Heart left ventricle (tissue), 16 donors: ENCODE measurements around the gene ACACA. TPM values are rescaled to one million over a fixed set of nuclear protein-coding genes. Genes with fewer than 3 reads are reported as not detected.

Source experiments
- ATAC-seq, 4 donors: fragments of 200-7000 bp; cut with Tn5 transposase; one replicate each; pipeline ENCODE4 v1.9.1; 2020 to 2022; ENCODE audit warnings: moderate library complexity in 4 of 4, mild to moderate bottlenecking in 3 of 4, moderate number of reproducible peaks in 1 of 4
- DNase-seq, 5 donors: peaks; one replicate each; pipeline ENCODE4 v3.0.0-alpha.2; 2020
- H3K27ac ChIP-seq, 12 donors: fragments of 200-600 bp; sonication (generic) in 4 of 12; one replicate each; pipeline versions ENCODE4 v1.5.0 to v1.8.0; 2016 to 2022; ENCODE audit warnings: mild to moderate bottlenecking in 2 of 12
- H3K27me3 ChIP-seq, 9 donors: fragments of 200-600 bp; sonication (generic) in 2 of 9; one replicate each; pipeline versions ENCODE4 v1.5.1 to v1.8.0; 2016 to 2022; ENCODE audit warnings: mild to moderate bottlenecking in 3 of 9
- H3K36me3 ChIP-seq, 9 donors: fragments of 200-600 bp; sonication (generic) in 2 of 9; one replicate each; pipeline versions ENCODE4 v1.5.0 to v1.8.0; 2018 to 2022; ENCODE audit warnings: mild to moderate bottlenecking in 2 of 9
- H3K4me1 ChIP-seq, 12 donors: fragments of 200-600 bp; sonication (generic) in 4 of 12; one replicate each; pipeline versions ENCODE4 v1.5.0 to v1.8.0; 2016 to 2022; ENCODE audit warnings: mild to moderate bottlenecking in 3 of 12
- H3K4me3 ChIP-seq, 12 donors: fragments of 200-600 bp; sonication (generic) in 4 of 12; one replicate each; pipeline versions ENCODE4 v1.5.0 to v1.8.0; 2017 to 2022; ENCODE audit warnings: mild to moderate bottlenecking in 9 of 12, moderate library complexity in 4 of 12
- H3K9me3 ChIP-seq, 12 donors: fragments of 200-600 bp; sonication (generic) in 4 of 12; one replicate each; pipeline versions ENCODE4 v1.5.0 to v1.8.0; 2016 to 2022; ENCODE audit warnings: mild to moderate bottlenecking in 1 of 12
- POLR2A ChIP-seq, 2 donors: fragments of 450-650 bp; IDR thresholded peaks; one replicate each; pipeline ENCODE4 v1.6.1; 2017; ENCODE audit warnings: antibody characterized with exemption in 2 of 2, mild to moderate bottlenecking in 2 of 2, moderate library complexity in 2 of 2
- WGBS, 4 donors: extraction: QIAGEN DNeasy Blood & Tissue Kit in 2 of 4; methylation state at CpG; one replicate each; pipeline versions ENCODE4 v1.1.5 to v1.1.7; 2013 to 2018; 5-methylcytosine and 5-hydroxymethylcytosine counted together
- intact Hi-C, 10 donors: fragments of 100-400 bp; cut with DNase I; formaldehyde crosslinking; loops; one replicate each; pipeline versions ENCODE4 v1.11.1 to v1.14.2; 2022
- polyA plus RNA-seq, 2 donors: library from polyadenylated mRNA; stranded (reverse); fragments of 200-250 nt; gene quantifications; one replicate each; pipeline ENCODE4 v1.2.3, GENCODE V29; 2013
- total RNA-seq, 9 donors: library from RNA; depleted of rRNA in 2 of 9; stranded (reverse); fragments of >200 nt in 2 of 9; fragmentation: NEBNext Ultra II Directional in 3 of 9; extraction: Animal tissue kit (Norgen Biotek cat#: 25700) in 3 of 9; gene quantifications; one replicate each; pipeline versions ENCODE4 v1.1.0 to v1.2.4, GENCODE V29; 2016 to 2023
- TF ChIP-seq, protein P1 (sequence below), 12 donors: fragments of 200-600 bp; sonication (generic) in 4 of 12; IDR thresholded peaks; one replicate each; pipeline versions ENCODE4 v1.5.0 to v1.8.0; 2018 to 2022; ENCODE audit warnings: antibody characterized with exemption in 12 of 12, mild to moderate bottlenecking in 5 of 12
- donor health status: ischemic (EF 13 %, LVEDD 7.1; RV severe dilation, severe dysfunction).
- donor health status: healthy with polysubstance abuse.
- donor health status: DM: no; HTN: yes; CAD: no.
- donor health status: DM: no; HTN: no; CAD: no.
- donor health status: ischemic (EF 25% LVEDD 6.9; RV normal size, moderate dysfunction).
- donor health status: ischemic (EF 25% LVEDD 5.7; RV mildly dilated, moderate dysfunction).
- donor health status: healthy.
- donor health status: DM: yes; HTN: yes; CAD: no.
- donor health status: ischemic (EF 35%, LVEDD 5.7; RV mildly dilated, moderate dysfunction).
- donor health status: nonischemic (EF 11% LVEDD 7.7; RV severe dilation, severe dysfunction).
- donor health status: DM: yes; HTN: yes; CAD: no.
- donor health status: PGD.
- donor health status: ischemic (EF 29% LVEDD 5.4; RV normal size, mild dysfunction).
- donor health status: nonischemic (EF 23%, LVEDD 6.1; RV moderate dilation, normal function).

The ACACA gene
- total and polyA plus RNA-seq, 11 donors: 6.2 to 33.0 (median 15.8) TPM

DNA sequence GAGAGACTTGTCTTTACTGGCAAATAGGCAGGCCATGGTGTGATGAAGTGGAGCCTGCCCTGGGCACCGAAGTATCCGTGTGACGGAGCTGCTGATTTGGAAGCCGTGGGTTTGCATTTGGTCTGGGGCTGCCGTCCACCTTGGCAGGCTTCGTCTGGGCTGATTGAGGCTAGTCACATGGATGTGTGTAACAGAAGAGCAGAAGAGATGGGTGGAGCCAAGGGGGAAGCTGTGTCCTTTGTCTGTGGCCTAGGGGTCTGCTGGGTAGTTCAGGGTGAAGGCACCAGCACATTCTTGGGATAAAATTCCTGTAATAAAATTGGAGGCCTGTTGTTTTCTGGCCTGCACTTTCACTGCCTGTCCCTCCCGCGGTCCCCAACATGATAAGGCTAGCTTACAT is 351.7 kb downstream of the ACACA start:
- no peak overlapping the region for H3K4me3 ChIP-seq
- ATAC-seq (no peak), DNase-seq (no peak)
- intact Hi-C loops: no loop called here
- TF ChIP-seq, protein P1, sequence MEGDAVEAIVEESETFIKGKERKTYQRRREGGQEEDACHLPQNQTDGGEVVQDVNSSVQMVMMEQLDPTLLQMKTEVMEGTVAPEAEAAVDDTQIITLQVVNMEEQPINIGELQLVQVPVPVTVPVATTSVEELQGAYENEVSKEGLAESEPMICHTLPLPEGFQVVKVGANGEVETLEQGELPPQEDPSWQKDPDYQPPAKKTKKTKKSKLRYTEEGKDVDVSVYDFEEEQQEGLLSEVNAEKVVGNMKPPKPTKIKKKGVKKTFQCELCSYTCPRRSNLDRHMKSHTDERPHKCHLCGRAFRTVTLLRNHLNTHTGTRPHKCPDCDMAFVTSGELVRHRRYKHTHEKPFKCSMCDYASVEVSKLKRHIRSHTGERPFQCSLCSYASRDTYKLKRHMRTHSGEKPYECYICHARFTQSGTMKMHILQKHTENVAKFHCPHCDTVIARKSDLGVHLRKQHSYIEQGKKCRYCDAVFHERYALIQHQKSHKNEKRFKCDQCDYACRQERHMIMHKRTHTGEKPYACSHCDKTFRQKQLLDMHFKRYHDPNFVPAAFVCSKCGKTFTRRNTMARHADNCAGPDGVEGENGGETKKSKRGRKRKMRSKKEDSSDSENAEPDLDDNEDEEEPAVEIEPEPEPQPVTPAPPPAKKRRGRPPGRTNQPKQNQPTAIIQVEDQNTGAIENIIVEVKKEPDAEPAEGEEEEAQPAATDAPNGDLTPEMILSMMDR (IDR thresholded peaks at IDR 0.05): no peak
- no peak for TF ChIP-seq POLR2A (IDR thresholded peaks at IDR 0.05)
- no peaks in the 10 kb centered on the region for H3K4me1 ChIP-seq
- no peak overlapping the region for H3K27ac ChIP-seq
- peaks cover 0 to 59% (median 16%) of the 10 kb centered on the region in 9 donors for H3K36me3 ChIP-seq
- H3K9me3 ChIP-seq: no peaks in the 10 kb centered on the region
- H3K27me3 ChIP-seq: no peaks in the 10 kb centered on the region
- WGBS, 4 donors: 80 to 87% (median 82%) methylated on average over 8 of the region's 8 CpGs

DNA sequence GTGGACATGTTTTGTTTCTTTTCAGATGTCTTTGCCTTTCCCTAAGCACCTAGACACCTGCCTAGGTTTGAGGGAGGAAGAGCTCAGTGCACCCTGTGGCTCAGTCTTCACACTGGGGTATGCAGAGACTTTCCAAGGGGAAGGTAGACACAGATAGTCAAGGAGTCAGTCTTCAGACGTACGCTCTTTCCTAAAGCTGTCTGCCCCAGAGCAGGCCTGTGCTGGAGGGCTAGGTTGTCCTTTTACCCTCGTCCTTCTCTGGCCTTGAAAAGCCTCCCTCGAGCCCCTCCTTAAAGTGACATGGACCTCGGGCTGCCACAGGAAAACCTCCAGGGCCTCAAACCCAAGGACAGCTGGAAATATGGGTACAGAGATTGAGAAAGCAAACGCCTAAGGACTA is 354.2 kb downstream of the ACACA start:
- H3K36me3 ChIP-seq: peaks cover 0 to 55% (median 14%) of the 10 kb centered on the region in 9 donors
- TF ChIP-seq POLR2A (IDR thresholded peaks at IDR 0.05): no peak
- TF ChIP-seq, protein P1 (IDR thresholded peaks at IDR 0.05): no peak
- ATAC-seq: no peak
- no peaks in the 10 kb centered on the region for H3K27me3 ChIP-seq
- no peaks in the 10 kb centered on the region for H3K9me3 ChIP-seq
- H3K27ac ChIP-seq: no peak overlapping the region
- WGBS, 4 donors: 89 to 94% (median 90%) methylated on average over 6 of the region's 6 CpGs
- intact Hi-C loops: no loop called here
- no peak for DNase-seq
- no peaks in the 10 kb centered on the region for H3K4me1 ChIP-seq
- no peak overlapping the region for H3K4me3 ChIP-seq

DNA sequence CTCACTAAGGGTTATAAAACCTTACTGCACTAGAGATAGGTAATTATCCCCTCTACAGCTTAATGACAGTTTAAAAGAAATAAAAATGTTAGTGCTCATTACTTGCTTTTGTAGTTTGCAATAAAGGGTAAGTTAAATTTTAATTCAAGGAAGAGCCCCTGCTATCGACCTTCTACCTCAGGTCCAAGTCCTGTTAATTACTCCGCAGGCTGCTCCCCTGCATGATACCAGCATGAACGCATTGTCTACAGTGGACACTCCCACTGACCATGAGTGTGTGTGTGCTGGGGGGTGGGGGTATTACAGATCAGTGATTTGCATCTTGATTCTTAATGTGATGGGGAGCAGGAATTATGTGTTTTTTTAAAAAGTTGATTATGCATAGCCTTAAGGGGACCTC is 354.8 kb downstream of the ACACA start:
- TF ChIP-seq, protein P1 (IDR thresholded peaks at IDR 0.05): no peak
- no peak for TF ChIP-seq POLR2A (IDR thresholded peaks at IDR 0.05)
- Histone ChIP-seq H3K27ac (no peak overlapping the region), H3K4me1 (no peaks in the 10 kb centered on the region), H3K9me3 (no peaks in the 10 kb centered on the region), H3K27me3 (no peaks in the 10 kb centered on the region), H3K36me3 (peaks cover 0 to 49% (median 10%) of the 10 kb centered on the region in 9 donors), H3K4me3 (no peak overlapping the region)
- DNase-seq (no peak), ATAC-seq (no peak)
- intact Hi-C loops: no loop called here
- WGBS, 4 donors: 88 to 96% (median 93%) methylated on average over 3 of the region's 3 CpGs

GRCh38 chr17:37051381-37051780 is 355.3 kb downstream of the ACACA start:
- TF ChIP-seq, protein P1 (IDR thresholded peaks at IDR 0.05): no peak
- TF ChIP-seq POLR2A (IDR thresholded peaks at IDR 0.05): no peak
- peaks cover 0 to 44% (median 6%) of the 10 kb centered on the region in 9 donors for H3K36me3 ChIP-seq
- no peaks in the 10 kb centered on the region for H3K4me1 ChIP-seq
- no peaks in the 10 kb centered on the region for H3K9me3 ChIP-seq
- ATAC-seq: no peak
- 93 to 98% (median 94%) methylated on average over 5 of the region's 5 CpGs for WGBS, 4 donors
- no peak for DNase-seq
- no peak overlapping the region for H3K27ac ChIP-seq
- H3K4me3 ChIP-seq: no peak overlapping the region
- intact Hi-C loops: no loop called here
- no peaks in the 10 kb centered on the region for H3K27me3 ChIP-seq
